ENCODE measurements around the gene PAN3.

- no peak for TF ChIP-seq CTCF (IDR thresholded peaks at IDR 0.05)
- TF ChIP-seq EP300 (IDR thresholded peaks at IDR 0.05), result no peak
Observed at GRCh38 chr13:28328271-28328607, 189.9 kb downstream of the PAN3 start.
